Astrocyte (in vitro differentiated cells and primary cell): ENCODE results near the gene NSF.

ENCODE experiments used
- CTCF ChIP-seq: IDR thresholded peaks from 2 replicates; pipeline ENCODE4 v1.5.1; 2011; ENCODE audit warnings: low read depth, mild to moderate bottlenecking, inconsistent platforms, low read length, moderate library complexity; ENCODE audit not compliant: insufficient read depth
- EZH2 ChIP-seq: IDR thresholded peaks from 2 replicates; pipeline ENCODE4 v1.6.1; 2012; ENCODE audit warnings: mild to moderate bottlenecking, low read length, inconsistent platforms; ENCODE audit not compliant: insufficient read depth

GRCh38 chr17:46733837-46734475 is 143.5 kb downstream of the NSF start:
- no peak for TF ChIP-seq EZH2
- TF ChIP-seq CTCF = no peak
